GM12878 (cell line): ENCODE results near the gene SERPINH1. TPM values are rescaled to one million over a fixed set of nuclear protein-coding genes. Genes with fewer than 3 reads are reported as not detected.

Source experiments
- ATAC-seq: fragments of 200-7000 bp; cut with Tn5 transposase; 3 replicates; pipeline ENCODE4 v1.9.1; 2020; ENCODE audit warnings: mild to moderate bottlenecking, moderate library complexity
- BruUV-seq: library from RNA; stranded (reverse); fragments of 400-500 nt; replicated peaks from 2 replicates; lab custom pipeline; 2021; lab: Mats Ljungman, UMichigan
- CTCF ChIA-PET: fragments of 300-600 bp; sonication (Branson Sonifier 250); formaldehyde crosslinking; extraction: SDS; loops from one replicate; lab custom pipeline; 2021; ENCODE audit warnings: inconsistent platforms; lab: Yijun Ruan, JAX
- POLR2A ChIA-PET: fragments of 350-600 bp; formaldehyde crosslinking; extraction: SDS; loops from one replicate; lab custom pipeline; 2021; ENCODE audit warnings: inconsistent platforms; lab: Charles Lee
- RAD21 ChIA-PET: fragments of 300-600 bp; sonication (Branson Sonifier 250); formaldehyde crosslinking; loops from one replicate; lab custom pipeline; 2023; ENCODE audit warnings: antibody characterized with exemption; ENCODE audit not compliant: unreplicated experiment; lab: Charles Lee
- SMC1A ChIA-PET: fragments of 300-600 bp; sonication (Branson Sonifier 250); formaldehyde crosslinking; loops from one replicate; lab custom pipeline; 2023; ENCODE audit not compliant: unreplicated experiment, uncharacterized antibody; lab: Charles Lee
- DNase-seq: peaks from one replicate; pipeline ENCODE4 v3.0.0-alpha.2; 2011; ENCODE audit warnings: low read depth, low spot score
- FAIRE-seq: peaks from 3 replicates; lab custom pipeline; 2011; peaks lifted over from hg19 to GRCh38; lab: Jason Lieb, UNC
- H2AFZ ChIP-seq: 2 replicates; pipeline ENCODE4 v1.6.0; 2011; ENCODE audit warnings: low read depth, low read length, control low read depth; ENCODE audit not compliant: control insufficient read depth
- H3K27ac ChIP-seq: 2 replicates; pipeline ENCODE4 v1.5.1; 2011; ENCODE audit warnings: control low read depth; ENCODE audit not compliant: control insufficient read depth, insufficient read depth
- H3K27me3 ChIP-seq, 2 experiments: replicated peaks in 1 of 2; 2 replicates each; pipeline versions ENCODE4 v1.6.0 to v1.6.1; 2011; ENCODE audit warnings: low read length in 1 of 2; ENCODE audit not compliant: control insufficient read depth in 2 of 2, insufficient read depth in 2 of 2
- H3K36me3 ChIP-seq, 2 experiments: 2 replicates each; pipeline ENCODE4 v1.5.1; 2011; ENCODE audit warnings: low read length in 1 of 2; ENCODE audit not compliant: control insufficient read depth in 2 of 2, insufficient read depth in 2 of 2
- H3K4me1 ChIP-seq: 2 replicates; pipeline ENCODE4 v1.6.1; 2011; ENCODE audit warnings: mild to moderate bottlenecking, low read length, moderate library complexity, mixed read lengths; ENCODE audit not compliant: control insufficient read depth, insufficient read depth
- H3K4me2 ChIP-seq: 2 replicates; pipeline ENCODE4 v1.6.0; 2011; ENCODE audit warnings: control low read depth; ENCODE audit not compliant: control insufficient read depth, insufficient read depth
- H3K4me3 ChIP-seq: fragments of 200-600 bp; sonication (generic); 2 replicates; pipeline ENCODE4 v1.5.1; 2016
- H3K79me2 ChIP-seq: 2 replicates; pipeline ENCODE4 v1.6.0; 2011; ENCODE audit warnings: low read length; ENCODE audit not compliant: control insufficient read depth, insufficient read depth
- H3K9ac ChIP-seq: 2 replicates; pipeline ENCODE4 v1.8.0; 2011; ENCODE audit warnings: low read length, control low read depth, mixed read lengths; ENCODE audit not compliant: control insufficient read depth, insufficient read depth
- H3K9me3 ChIP-seq: replicated peaks from 3 replicates; pipeline ENCODE4 v1.5.1; 2011; ENCODE audit warnings: mild to moderate bottlenecking, low read length; ENCODE audit not compliant: control insufficient read depth, insufficient read depth
- H4K20me1 ChIP-seq: 2 replicates; pipeline ENCODE4 v1.6.0; 2011; ENCODE audit not compliant: control insufficient read depth, insufficient read depth
- CHD1 ChIP-seq: IDR thresholded peaks from 2 replicates; pipeline ENCODE4 v1.6.1; 2012; ENCODE audit warnings: low read depth, low read length, improper control_type of control experiment
- CREB1 ChIP-seq: IDR thresholded peaks from 2 replicates; pipeline ENCODE4 v1.6.1; 2012; ENCODE audit warnings: low read depth, mild to moderate bottlenecking, inconsistent platforms
- FOXK2 ChIP-seq: fragments of 450-650 bp; IDR thresholded peaks from 2 replicates; pipeline ENCODE4 v1.6.1; 2017; ENCODE audit warnings: mild to moderate bottlenecking, moderate library complexity
- GATAD2B ChIP-seq: fragments of 450-650 bp; conservative IDR thresholded peaks from 2 replicates; pipeline ENCODE4 v1.6.1; 2017; ENCODE audit warnings: low read depth, mild to moderate bottlenecking, moderate library complexity
- MEF2A ChIP-seq: IDR thresholded peaks from 2 replicates; pipeline ENCODE4 v1.6.1; 2011; ENCODE audit warnings: low read depth, mild to moderate bottlenecking, low read length, moderate library complexity; ENCODE audit not compliant: insufficient read depth
- NR2F1 ChIP-seq: fragments of 450-650 bp; conservative IDR thresholded peaks from 2 replicates; pipeline ENCODE4 v1.6.1; 2017; ENCODE audit warnings: mild to moderate bottlenecking
- PKNOX1 ChIP-seq: fragments of 450-650 bp; IDR thresholded peaks from 2 replicates; pipeline ENCODE4 v1.6.1; 2016; ENCODE audit warnings: mild to moderate bottlenecking
- SIX5 ChIP-seq: IDR thresholded peaks from 2 replicates; pipeline ENCODE4 v1.6.1; 2011; ENCODE audit warnings: mild to moderate bottlenecking, low read depth, low read length, moderate library complexity; ENCODE audit not compliant: severe bottlenecking
- YBX1 ChIP-seq: fragments of 450-650 bp; IDR thresholded peaks from 2 replicates; pipeline ENCODE4 v1.6.1; 2016; ENCODE audit warnings: antibody characterized with exemption
- WGBS: methylation state at CpG from one replicate; pipeline ENCODE4 v1.1.6; 2016; ENCODE audit warnings: low lambda C conversion rate; ENCODE audit not compliant: insufficient replicate concordance, insufficient coverage; ENCODE audit errors: missing lambda C conversion rate; 5-methylcytosine and 5-hydroxymethylcytosine counted together
- in situ Hi-C: fragments of 300-500 bp; cut with MboI; formaldehyde crosslinking; loops from 9 replicates; pipeline ENCODE4 v1.14.3; 2018; ENCODE audit warnings: mixed read lengths
- intact Hi-C: fragments of 100-400 bp; cut with micrococcal nuclease; formaldehyde crosslinking; loops from one replicate; pipeline ENCODE4 v1.14.2; 2022; ENCODE audit not compliant: unreplicated experiment
- polyA plus RNA-seq, 11 experiments: library from polyadenylated mRNA; depleted of rRNA in 4 of 11; unstranded in 6 of 11; stranded (reverse) in 5 of 11; fragments of >200 nt; fragmentation: Nextera tagmentation in 4 of 11; fragmentation: Illumina TruSeq in 1 of 11; extraction: Ambion mirVana in 4 of 11; extraction: Trizol in 1 of 11; gene quantifications; 1 replicate in 1 of 11; 2 replicates in 10 of 11; pipeline versions ENCODE4 v1.2.1 to v1.2.3, GENCODE V29; 2011 to 2016; ENCODE audit warnings: inconsistent platforms in 2 of 11, missing spikeins in 2 of 11, low read depth in 1 of 11
- total RNA-seq, 4 experiments: library from RNA; depleted of rRNA in 3 of 4; stranded (reverse); fragments of >200 nt in 3 of 4; fragmentation: Illumina TruSeq in 1 of 4; extraction: Trizol in 1 of 4; gene quantifications; 2 replicates each; pipeline versions ENCODE4 v1.2.1 to v1.2.3, GENCODE V29; 2013 to 2021

The SERPINH1 gene
- total and polyA plus RNA-seq, 10 of the 15 experiments (the other 5 are each of a cell fraction or from before 2014, with no cell fraction given) = 0.34 to 19.8 (median 13.7) TPM

DNA sequence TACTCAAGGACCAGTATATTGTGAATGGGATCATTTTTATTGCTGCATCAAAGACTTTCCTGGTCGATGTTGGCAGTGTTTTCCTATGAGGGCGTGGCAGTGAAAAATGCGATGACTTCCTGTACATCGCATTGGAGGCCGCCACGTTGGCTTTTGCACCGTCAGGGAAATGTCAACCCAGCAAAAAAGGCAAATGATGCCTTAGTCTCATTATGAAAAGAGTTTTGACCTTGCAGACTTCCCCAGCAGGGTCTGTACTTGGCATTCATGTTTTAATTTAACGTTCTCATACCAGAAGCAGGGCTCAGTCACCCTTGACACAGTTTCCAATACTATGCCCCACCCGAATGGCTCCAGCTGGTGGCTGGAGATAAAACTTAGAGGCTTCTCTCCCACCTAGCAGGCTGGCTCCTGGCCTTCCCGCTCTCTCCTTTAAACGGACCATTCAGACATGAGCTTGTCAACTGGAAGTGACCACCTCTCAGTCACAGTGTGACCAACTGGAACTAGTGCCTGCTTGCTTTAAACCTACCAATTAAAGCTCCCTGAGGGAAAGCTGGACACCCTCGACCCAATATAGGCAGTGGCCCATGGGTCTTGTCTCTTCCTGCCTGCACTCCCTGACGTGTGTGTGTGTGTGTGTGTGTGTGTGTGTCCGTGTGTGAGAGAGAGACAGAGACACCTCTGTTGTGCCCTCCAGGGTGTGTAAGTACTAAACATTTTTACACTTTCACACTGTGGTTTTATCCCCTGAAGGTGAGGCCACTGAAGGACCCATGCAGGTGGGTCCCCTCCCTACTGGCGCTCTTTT, 27.6 kb upstream of the SERPINH1 start:
- ChIA-PET POLR2A (interaction anchor here (1.4 kb wide), 1 partner anchor 10 kb away, joined by 3 read pairs; no protein-coding TSS in a partner anchor), SMC1A (interaction anchor here (0.7 to 7.9 kb wide), 8 partner anchors 12 to 145 kb away, joined by 3 to 114 read pairs (median 4); no protein-coding TSS in a partner anchor), CTCF (interaction anchor here (1.1 to 15.9 kb wide), 9 partner anchors 14 to 254 kb away, joined by 3 to 288 read pairs (median 9); no protein-coding TSS in a partner anchor), RAD21 (interaction anchor here (0.5 to 5.3 kb wide), 6 partner anchors 9 to 348 kb away, joined by 3 to 34 read pairs (median 3); partner anchors contain the start of gene GDPD5)
- TF ChIP-seq SIX5 (no peak), MEF2A (no peak), CHD1 (no peak), YBX1 (no peak), GATAD2B (no peak), NR2F1 (no peak), FOXK2 (no peak), CREB1 (no peak), PKNOX1 (no peak)
- Histone ChIP-seq H3K9me3 (no peaks in the 10 kb centered on the region), H3K27me3 (no peaks in the 10 kb centered on the region), H3K4me3 (no peak overlapping the region), H3K36me3 (no peaks in the 10 kb centered on the region), H3K27ac (no peak overlapping the region), H2AFZ (no peak overlapping the region), H3K4me1 (peaks cover 29% of the 10 kb centered on the region), H4K20me1 (no peaks in the 10 kb centered on the region), H3K9ac (no peak overlapping the region), H3K4me2 (no peak overlapping the region), H3K79me2 (no peaks in the 10 kb centered on the region)
- WGBS = 26% methylated on average over 15 of the region's 15 CpGs
- in situ Hi-C loops (loop anchor here (5.0 kb wide), 1 partner anchor 87 kb away; no protein-coding TSS in a partner anchor), intact Hi-C loops (loop anchor here (5.0 kb wide), 1 partner anchor 252 kb away; no protein-coding TSS in a partner anchor)
- DNase-seq = no peak
- no peak for ATAC-seq
- no peak for FAIRE-seq
- BruUV-seq = no TSS peak
